HepG2 (cell line): ENCODE measurements around the gene WDR62. TPM values are rescaled to one million over a fixed set of nuclear protein-coding genes. Genes with fewer than 3 reads are reported as not detected.
A peak's percentile ranks its signal among the peaks of the same experiment; 100 is the strongest.

Source experiments
- ARNT2 ChIP-seq: sonication (generic); formaldehyde crosslinking; IDR thresholded peaks from 2 replicates; pipeline ENCODE4 v1.8.0; 2022; ENCODE audit warnings: mild to moderate bottlenecking, low read depth, missing genetic modification reagents, moderate library complexity
- ATRX ChIP-seq: sonication (generic); formaldehyde crosslinking; IDR thresholded peaks from 2 replicates; pipeline ENCODE4 v1.4.0; 2020; ENCODE audit warnings: missing genetic modification reagents, borderline replicate concordance
- BHLHE40 ChIP-seq: IDR thresholded peaks from 2 replicates; pipeline ENCODE4 v1.6.1; 2011; ENCODE audit warnings: low read length, improper control_type of control experiment
- CEBPG ChIP-seq: IDR thresholded peaks from 2 replicates; pipeline ENCODE4 v1.6.1; 2016
- HIVEP1 ChIP-seq: sonication (generic); formaldehyde crosslinking; IDR thresholded peaks from 2 replicates; pipeline ENCODE4 v1.4.0; 2020; ENCODE audit warnings: mild to moderate bottlenecking, missing genetic modification reagents
- RFXAP ChIP-seq: sonication (generic); formaldehyde crosslinking; IDR thresholded peaks from 2 replicates; pipeline ENCODE4 v1.4.0; 2020; ENCODE audit warnings: missing genetic modification reagents, borderline replicate concordance
- TCF12 ChIP-seq, 2 experiments: fragments of 450-650 bp in 1 of 2; sonication (generic) in 1 of 2; formaldehyde crosslinking in 1 of 2; IDR thresholded peaks; 2 replicates each; pipeline versions ENCODE4 v1.6.1 to v1.8.0; 2017 to 2022; ENCODE audit warnings: antibody characterized with exemption in 1 of 2, mild to moderate bottlenecking in 1 of 2, missing genetic modification reagents in 1 of 2, moderate library complexity in 1 of 2
- TP53 ChIP-seq: sonication (generic); formaldehyde crosslinking; conservative IDR thresholded peaks from 2 replicates; pipeline ENCODE4 v1.4.0; 2020; ENCODE audit warnings: missing genetic modification reagents
- ZBTB4 ChIP-seq: sonication (generic); formaldehyde crosslinking; IDR thresholded peaks from 2 replicates; pipeline ENCODE4 v1.4.0; 2020; ENCODE audit warnings: missing genetic modification reagents, mild to moderate bottlenecking, borderline replicate concordance
- ZNF280D ChIP-seq: sonication (generic); formaldehyde crosslinking; IDR thresholded peaks from 2 replicates; pipeline ENCODE4 v1.5.1; 2020; ENCODE audit warnings: mild to moderate bottlenecking, missing genetic modification reagents
- ZNF501 ChIP-seq: sonication (generic); formaldehyde crosslinking; IDR thresholded peaks from 2 replicates; pipeline ENCODE4 v1.5.1; 2020; ENCODE audit warnings: mild to moderate bottlenecking, moderate library complexity, missing genetic modification reagents
- ZNF660 ChIP-seq: sonication (generic); formaldehyde crosslinking; IDR thresholded peaks from 2 replicates; pipeline ENCODE4 v1.5.1; 2020; ENCODE audit warnings: mild to moderate bottlenecking, low read depth, missing genetic modification reagents, borderline replicate concordance
- ZNF800 ChIP-seq: sonication (generic); formaldehyde crosslinking; IDR thresholded peaks from 2 replicates; pipeline ENCODE4 v1.4.0; 2020; ENCODE audit warnings: missing genetic modification reagents
- polyA plus RNA-seq, 8 experiments: library from polyadenylated mRNA; depleted of rRNA in 3 of 8; stranded (reverse) in 7 of 8; unstranded in 1 of 8; fragments of >200 nt; fragmentation: Illumina TruSeq in 4 of 8; extraction: Trizol in 4 of 8; gene quantifications; 2 replicates each; pipeline versions ENCODE4 v1.2.1 to v1.2.3, GENCODE V29; 2011 to 2016; ENCODE audit warnings: low read depth in 4 of 8, missing spikeins in 1 of 8, mixed read lengths in 1 of 8; ENCODE audit not compliant: insufficient read depth in 1 of 8
- total RNA-seq, 5 experiments: library from RNA; depleted of rRNA; stranded (reverse); fragments of >200 nt; fragmentation: Illumina TruSeq; extraction: Trizol; gene quantifications; 2 replicates each; pipeline ENCODE4 v1.2.3, GENCODE V29; 2016; ENCODE audit warnings: low read depth in 1 of 5

The WDR62 gene
- total and polyA plus RNA-seq, 2 of the 13 experiments (the other 11 are each of a cell fraction or from before 2014, with no cell fraction given): 5.8 to 12.5 TPM

GRCh38 chr19:36120092-36120983, 65.6 kb downstream of the WDR62 start (continued):
- TF ChIP-seq ZNF280D (CRISPR knock-in tag) (peak; percentile 62; the same call in 1 of the 2 replicates), ZNF800 (CRISPR knock-in tag) (0 out of 2 replicates have a peak, but pooled peaks have one; percentile 49), CEBPG (no peak), ZNF501 (CRISPR knock-in tag) (peak; percentile 61; the same call in 1 of the 2 replicates), ZBTB4 (CRISPR knock-in tag) (no peak), ARNT2 (no peak), ATRX (CRISPR knock-in tag) (no peak), ZNF660 (no peak), TCF12 (IDR thresholded peaks at IDR 0.05) (no peak), TCF12 (CRISPR knock-in tag; IDR thresholded peaks at IDR 0.05) (peak; percentile 84), RFXAP (peak; percentile 71; the same call in 1 of the 2 replicates), TP53 (CRISPR knock-in tag) (no peak), BHLHE40 (0 out of 2 replicates have a peak, but pooled peaks have one; percentile 28), HIVEP1 (peak; percentile 75)
